AG09309 (cell line): ENCODE results near the gene CFH.

ENCODE experiments used
- DNase-seq: peaks from one replicate; pipeline ENCODE4 v3.0.0-alpha.2; 2010; ENCODE audit warnings: low read depth
- H3K4me3 ChIP-seq: 2 replicates; pipeline ENCODE4 v1.5.1; 2011; ENCODE audit warnings: mild to moderate bottlenecking, low read depth, low read length, moderate library complexity; ENCODE audit not compliant: control insufficient read depth
- TF ChIP-seq, protein P1 (sequence below): IDR thresholded peaks from 2 replicates; pipeline ENCODE4 v1.5.1; 2011; ENCODE audit warnings: mild to moderate bottlenecking, low read depth, low read length, inconsistent platforms; ENCODE audit not compliant: insufficient read depth, control insufficient read depth; ENCODE audit errors: missing control alignments

CFH gene

DNA sequence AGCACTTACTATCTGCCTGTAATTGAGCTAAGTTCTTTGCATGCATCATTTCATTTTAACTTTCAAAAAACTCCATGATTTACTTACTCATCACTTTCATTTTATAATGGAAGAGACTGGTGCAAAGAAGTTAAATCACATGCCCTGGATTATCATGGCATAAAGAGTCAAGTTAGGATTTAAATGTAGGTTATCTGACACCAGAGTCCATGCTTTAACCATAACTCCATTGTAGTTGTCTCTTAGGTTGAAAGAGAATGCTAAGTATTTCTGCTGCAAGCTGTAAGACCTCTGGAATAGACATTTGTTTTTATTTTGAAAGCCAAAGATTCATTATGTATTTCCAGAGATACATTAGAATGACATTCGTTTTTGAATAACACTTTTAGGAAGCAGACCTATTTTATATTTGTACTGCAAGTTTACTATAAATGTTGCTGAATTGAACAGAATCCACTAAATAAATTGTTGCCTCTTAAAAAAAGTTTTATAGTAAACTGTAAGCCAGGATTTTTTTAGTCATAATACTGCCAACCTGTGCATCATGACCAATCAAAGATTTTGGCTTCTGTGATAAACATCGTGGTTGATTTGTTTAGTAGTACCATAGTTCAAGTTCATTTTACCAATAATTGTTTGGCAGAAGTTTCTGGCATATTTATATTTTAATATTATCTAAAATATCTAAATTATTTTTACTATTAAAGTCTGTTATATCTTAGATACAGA lies 26.1 kb downstream of the CFH start:
- DNase-seq: no peak
- H3K4me3 ChIP-seq: no peak overlapping the region
- TF ChIP-seq, protein P1, sequence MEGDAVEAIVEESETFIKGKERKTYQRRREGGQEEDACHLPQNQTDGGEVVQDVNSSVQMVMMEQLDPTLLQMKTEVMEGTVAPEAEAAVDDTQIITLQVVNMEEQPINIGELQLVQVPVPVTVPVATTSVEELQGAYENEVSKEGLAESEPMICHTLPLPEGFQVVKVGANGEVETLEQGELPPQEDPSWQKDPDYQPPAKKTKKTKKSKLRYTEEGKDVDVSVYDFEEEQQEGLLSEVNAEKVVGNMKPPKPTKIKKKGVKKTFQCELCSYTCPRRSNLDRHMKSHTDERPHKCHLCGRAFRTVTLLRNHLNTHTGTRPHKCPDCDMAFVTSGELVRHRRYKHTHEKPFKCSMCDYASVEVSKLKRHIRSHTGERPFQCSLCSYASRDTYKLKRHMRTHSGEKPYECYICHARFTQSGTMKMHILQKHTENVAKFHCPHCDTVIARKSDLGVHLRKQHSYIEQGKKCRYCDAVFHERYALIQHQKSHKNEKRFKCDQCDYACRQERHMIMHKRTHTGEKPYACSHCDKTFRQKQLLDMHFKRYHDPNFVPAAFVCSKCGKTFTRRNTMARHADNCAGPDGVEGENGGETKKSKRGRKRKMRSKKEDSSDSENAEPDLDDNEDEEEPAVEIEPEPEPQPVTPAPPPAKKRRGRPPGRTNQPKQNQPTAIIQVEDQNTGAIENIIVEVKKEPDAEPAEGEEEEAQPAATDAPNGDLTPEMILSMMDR: no peak

DNA sequence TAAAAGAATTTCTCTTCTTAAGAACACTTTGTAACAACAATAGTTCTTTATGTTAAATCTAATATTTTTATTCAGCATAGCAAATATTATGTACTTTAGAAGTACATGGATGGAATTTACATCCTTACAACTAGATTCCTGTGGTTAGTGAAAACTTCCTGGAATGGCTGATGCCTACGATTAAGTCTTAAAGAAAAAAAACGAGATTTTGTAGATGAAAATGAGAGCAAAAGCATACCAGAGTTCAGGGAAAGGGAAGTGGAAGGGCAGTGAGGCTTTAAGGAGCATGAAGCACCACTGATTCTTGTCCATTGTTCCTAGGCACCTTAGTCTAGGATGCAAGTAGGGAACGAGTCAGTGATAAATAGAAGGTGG lies 26.7 kb downstream of the CFH start:
- H3K4me3 ChIP-seq: no peak overlapping the region
- TF ChIP-seq, protein P1: no peak
- no peak for DNase-seq

DNA sequence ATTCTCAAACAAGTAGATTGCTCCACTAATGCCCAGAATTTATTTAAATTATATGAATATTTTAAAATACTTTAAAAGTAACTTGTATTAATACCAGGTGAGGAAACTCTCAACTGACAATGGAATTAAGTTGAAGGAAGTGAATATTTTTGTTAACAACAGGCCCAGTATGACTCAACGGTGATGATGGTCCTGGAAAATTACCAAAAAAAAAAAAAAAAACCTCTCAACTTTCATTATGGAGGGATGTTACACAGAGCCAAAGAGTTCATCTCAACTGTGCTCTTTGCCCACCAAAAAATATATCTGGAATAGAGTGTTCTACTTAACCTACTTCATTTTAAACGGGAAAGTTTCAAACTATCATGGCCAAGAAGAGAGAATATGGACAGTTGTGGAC lies 28.3 kb downstream of the CFH start:
- DNase-seq: no peak
- TF ChIP-seq, protein P1: no peak

DNA sequence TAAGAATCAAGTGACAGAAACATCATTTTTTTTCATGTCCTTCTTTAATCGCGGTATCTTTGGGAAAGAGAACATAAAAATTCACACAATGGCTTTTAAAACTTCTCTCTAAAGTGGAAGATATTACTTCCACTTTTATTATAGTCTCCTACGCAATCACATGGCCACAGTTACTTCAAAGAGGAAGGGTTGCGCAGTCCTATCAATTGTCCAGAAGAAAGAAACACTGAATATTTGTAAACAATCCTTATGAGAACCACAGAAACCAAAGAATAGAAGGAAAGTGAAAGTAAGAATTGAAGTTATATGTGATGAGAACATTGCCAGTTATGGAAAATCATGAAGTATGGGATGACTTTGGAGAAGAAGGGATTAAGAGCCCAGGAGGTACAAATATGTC lies 32.6 kb downstream of the CFH start:
- H3K4me3 ChIP-seq: no peak overlapping the region
- DNase-seq: no peak
- TF ChIP-seq, protein P1: no peak

More for the DNA sequence above, 28.3 kb downstream of the CFH start:
- no peak overlapping the region for H3K4me3 ChIP-seq

DNA sequence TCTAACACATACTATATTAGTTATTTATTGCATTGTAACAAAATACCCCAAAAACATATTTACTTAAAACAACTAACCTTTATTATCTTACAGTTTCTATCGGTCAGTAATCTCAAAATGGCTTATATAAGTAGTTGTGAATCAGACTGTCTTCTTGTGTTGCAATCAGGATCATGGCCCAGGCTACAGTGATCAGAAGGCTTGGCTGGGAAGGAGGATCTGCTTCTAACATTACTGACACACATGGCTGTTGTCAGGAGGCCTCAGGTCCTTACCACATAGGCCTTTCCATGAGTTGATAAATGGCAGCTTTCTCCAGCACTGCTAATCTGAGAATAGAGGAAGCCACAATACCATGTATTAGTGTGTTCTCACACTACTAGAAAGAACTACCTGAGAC lies 33.7 kb downstream of the CFH start:
- no peak for DNase-seq
- H3K4me3 ChIP-seq: no peak overlapping the region
- TF ChIP-seq, protein P1: no peak

DNA sequence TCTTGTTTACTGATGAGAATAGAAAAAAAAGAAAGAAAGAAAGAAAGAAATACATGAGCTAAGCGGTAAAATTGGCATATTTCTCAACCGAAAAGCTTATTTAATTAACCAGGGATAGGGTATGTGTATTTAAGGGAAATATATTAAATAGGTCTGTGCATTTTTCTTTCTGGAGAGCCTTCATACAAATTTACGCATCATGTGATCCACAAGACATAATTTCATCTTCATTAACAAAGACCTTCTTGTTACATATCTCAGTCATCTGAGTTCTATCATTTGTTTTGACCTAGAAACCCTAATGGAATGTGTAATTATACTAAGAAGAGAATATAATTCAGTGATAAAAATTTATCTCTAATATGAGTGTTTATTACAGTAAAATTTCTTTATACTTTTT lies 37.2 kb downstream of the CFH start:
- TF ChIP-seq, protein P1: no peak

More for the DNA sequence above, 37.2 kb downstream of the CFH start:
- DNase-seq: no peak
- no peak overlapping the region for H3K4me3 ChIP-seq
